Measurements from ENCODE around the gene CLTCL1.

DNA sequence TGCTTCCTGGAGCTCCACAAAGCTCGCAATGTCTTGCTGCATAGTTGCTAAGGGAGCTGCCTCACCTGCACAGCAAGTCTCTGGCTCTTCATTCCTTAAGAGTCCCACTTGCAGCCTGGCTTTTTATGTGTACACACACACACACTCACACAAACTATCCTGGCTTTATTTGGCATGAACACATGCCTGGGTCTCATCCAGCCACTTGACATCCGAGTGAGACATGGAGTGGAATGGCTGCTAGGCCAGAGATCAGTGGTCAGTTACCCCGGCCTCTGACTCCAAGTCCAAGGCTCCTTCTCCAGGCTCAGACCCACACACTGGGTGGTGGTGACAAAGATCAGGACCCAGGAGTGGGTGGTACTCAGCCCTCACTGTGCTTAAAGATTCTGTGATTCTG, 37.9 kb upstream of the CLTCL1 start:
- TF ChIP-seq, protein P1, sequence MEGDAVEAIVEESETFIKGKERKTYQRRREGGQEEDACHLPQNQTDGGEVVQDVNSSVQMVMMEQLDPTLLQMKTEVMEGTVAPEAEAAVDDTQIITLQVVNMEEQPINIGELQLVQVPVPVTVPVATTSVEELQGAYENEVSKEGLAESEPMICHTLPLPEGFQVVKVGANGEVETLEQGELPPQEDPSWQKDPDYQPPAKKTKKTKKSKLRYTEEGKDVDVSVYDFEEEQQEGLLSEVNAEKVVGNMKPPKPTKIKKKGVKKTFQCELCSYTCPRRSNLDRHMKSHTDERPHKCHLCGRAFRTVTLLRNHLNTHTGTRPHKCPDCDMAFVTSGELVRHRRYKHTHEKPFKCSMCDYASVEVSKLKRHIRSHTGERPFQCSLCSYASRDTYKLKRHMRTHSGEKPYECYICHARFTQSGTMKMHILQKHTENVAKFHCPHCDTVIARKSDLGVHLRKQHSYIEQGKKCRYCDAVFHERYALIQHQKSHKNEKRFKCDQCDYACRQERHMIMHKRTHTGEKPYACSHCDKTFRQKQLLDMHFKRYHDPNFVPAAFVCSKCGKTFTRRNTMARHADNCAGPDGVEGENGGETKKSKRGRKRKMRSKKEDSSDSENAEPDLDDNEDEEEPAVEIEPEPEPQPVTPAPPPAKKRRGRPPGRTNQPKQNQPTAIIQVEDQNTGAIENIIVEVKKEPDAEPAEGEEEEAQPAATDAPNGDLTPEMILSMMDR (IDR thresholded peaks at IDR 0.05), result no peak
- TF ChIP-seq POLR2A (IDR thresholded peaks at IDR 0.05) (no peak), POLR2AphosphoS5 (IDR thresholded peaks at IDR 0.05) (no peak)

Measured in prostate gland (tissue), 2 donors.